ENCODE data around the gene LARGE2.

Gene LARGE2

DNA sequence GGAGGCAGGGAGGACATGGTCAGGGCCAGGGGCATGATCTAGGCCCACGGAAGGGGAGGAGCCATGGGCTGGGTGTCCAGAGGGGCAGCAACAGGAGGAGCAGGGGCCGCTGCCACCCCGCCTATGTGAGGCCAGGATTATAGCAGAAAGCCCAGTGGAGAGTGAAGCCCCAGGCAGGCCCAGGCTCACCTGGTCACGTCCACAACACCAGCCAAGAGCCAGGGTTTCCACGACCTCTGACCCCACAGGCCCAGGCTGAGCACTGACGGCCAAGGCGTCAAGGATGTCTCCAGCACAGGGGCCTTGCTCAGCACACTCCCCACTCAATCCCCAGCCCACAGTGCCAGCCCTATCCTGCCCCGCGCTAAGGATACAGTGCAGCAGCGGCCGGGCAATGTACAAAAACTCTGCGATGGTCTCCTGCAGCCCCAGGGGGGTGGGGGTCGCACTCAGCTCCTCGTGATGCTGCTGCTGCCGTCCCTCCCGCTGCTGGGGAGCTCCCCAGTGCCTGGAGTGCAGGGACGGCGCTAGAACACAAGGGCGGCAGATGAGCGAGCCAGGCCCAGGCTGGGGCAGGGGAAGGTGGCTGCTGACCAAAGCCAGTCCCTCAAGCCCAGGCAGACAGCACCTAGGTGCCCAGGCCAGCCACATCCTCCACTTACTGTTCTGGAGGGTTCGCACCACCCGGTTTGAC, 8.4 kb upstream of the LARGE2 start:
- DNase-seq (ENCODE audit: low read depth in 1 of 2, low spot score in 1 of 2) = no peak

GRCh38 chr11:45915446-45915845, 7.0 kb upstream of the LARGE2 start:
- no peak for DNase-seq (ENCODE audit: low read depth in 1 of 2, low spot score in 1 of 2)

DNA sequence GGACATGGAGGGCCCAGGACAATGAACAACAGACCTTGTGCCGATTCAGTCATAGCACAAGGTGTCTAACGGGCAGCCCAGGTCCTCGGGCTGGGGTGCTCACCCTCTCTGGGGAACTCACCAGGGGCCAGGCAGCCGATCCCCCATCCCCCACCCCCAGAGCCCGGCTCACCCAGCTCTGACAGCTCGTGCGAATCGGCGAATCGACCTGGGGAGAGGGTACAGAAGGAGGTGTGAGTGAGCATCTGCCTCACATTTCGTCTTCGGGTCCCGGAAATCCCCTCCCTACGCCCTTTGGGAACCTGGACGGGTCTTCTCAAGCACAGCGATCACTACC, 5.2 kb upstream of the LARGE2 start:
- no peak for DNase-seq (ENCODE audit: low read depth in 1 of 2, low spot score in 1 of 2)

DNA sequence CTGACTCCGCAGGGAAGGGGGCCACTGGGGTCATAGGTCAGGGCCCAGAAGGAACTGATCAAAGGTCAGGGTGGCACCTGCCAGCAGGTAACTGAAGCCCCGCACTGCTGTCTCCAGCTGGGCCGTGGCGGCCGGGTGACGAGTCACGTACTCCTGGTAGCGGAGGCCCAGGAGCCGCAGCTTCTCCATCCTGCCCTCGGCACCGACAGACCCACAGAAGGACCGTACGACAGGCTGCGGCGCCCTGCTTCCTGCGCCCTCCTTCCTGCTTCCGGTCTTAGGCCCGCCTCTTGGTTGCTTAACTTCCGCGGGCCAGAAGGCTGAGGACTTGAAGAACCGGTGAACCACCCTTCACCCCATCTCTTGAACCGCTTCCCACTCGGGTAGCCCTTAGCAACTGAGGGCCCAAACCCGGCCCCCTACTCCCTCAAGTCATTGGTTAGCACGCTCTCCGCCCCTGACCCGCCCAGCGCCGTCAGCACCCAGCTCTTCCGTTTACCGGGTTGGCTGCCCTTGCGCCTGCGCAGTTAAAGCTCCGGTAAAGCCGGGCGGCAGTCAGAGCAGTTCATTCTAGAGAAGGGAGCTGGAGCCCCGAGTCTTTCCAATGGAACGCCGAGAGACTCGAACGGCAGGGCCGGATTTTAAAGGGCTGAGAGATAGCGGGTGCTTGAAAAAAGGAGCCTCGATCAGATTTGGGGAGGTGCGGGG, 4.7 kb upstream of the LARGE2 start, which contains the start of gene PEX16:
PEX16 (minus strand) TSS at position 255 of the 708 bp plus-strand sequence; CDS start at position 189, 66 bp downstream.
- peak; percentile 82 to 90 for DNase-seq (ENCODE audit: low read depth in 1 of 2, low spot score in 1 of 2)

- peak; percentile 21 to 51 for DNase-seq (ENCODE audit: low read depth in 1 of 2, low spot score in 1 of 2)
Observed at GRCh38 chr11:45918331-45918941, 4.0 kb upstream of the LARGE2 start.

DNA sequence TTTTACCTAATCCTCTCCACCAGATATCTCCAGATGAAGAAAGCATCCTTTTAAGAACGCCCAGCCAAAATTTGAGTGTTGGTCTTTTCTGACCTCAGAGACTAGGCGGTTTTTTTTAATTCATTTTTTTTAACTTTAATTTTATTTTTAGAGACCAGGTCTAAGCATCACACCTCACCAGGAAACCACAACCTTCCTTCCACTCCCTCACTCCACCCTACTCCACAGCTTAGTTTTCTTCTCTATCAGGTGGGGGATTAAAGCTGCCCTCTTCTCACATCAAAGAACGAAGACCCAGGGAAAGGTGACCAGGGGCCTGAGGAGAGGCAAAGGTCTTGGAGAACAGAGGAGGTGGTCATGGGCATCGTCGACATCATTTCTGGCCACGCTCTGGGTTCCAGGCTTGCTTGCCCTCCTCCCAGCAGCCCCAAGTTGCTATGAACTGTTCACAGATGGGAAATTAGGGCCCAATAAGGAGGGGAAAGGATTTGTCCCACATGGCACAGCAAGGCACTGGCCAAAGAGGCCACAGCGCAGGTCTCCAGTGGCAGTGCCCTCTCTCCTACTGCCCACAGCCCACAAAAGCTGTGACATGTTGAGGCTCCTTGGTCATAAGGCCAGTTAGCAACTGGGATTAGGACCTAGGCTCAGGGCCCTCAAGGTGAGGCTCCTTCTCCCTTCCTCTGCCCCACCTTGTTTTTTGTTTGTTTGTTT, 3.3 kb upstream of the LARGE2 start:
- no peak for DNase-seq (ENCODE audit: low read depth in 1 of 2, low spot score in 1 of 2)

GRCh38 chr11:45919806-45920530, 2.5 kb upstream of the LARGE2 start:
- DNase-seq (ENCODE audit: low read depth in 1 of 2, low spot score in 1 of 2) = no peak

- DNase-seq (ENCODE audit: low read depth in 1 of 2, low spot score in 1 of 2) = no peak
Observed at GRCh38 chr11:45920531-45921477, 1.7 kb upstream of the LARGE2 start.

DNA sequence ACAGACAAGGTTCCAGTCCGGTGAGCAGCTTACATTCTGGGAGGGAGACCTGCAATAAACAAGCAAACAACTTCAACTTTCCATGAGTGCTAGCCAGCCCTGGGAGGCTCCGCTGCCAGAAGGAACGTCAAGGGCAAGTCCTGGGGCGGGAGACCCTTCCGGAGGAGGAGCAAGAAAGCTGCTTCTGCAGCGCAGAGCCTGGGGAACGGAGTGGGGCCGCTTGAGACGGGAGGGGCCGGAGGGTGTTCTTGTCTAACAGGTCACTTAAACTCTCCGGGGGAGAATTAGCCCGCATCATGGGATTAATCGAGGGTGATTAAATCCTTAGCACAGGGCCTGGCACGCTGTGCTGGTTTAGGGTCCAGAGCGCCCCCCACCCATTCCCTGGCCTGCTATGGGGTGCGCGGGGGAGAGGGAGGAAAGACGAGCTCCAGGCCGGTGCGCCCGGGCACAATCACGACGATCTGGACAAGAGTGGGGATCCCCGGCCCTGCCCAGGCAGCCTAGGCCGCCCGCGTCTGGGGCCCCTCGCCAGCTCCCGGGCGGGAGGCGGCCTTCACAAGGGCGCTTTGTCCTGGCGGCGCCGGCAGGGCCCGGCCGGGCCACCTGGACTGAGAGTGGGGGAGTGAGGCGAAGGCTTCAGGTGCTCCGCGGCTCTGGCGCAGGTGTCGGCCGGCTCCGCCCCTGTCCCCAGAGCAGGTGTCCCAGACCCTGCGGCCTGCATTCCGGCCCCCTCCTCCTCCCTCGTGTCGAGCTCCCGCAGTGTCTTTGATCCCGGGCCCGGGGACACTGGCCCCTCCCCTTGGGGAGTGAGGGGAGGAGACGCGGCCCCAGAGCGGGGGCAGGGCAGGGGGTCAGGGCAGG, 663 bp upstream of the LARGE2 start:
- no peak for DNase-seq (ENCODE audit: low read depth in 1 of 2, low spot score in 1 of 2)

GRCh38 chr11:45924036-45924915, 1.8 kb downstream of the LARGE2 start:
- no peak for DNase-seq (ENCODE audit: low read depth in 1 of 2, low spot score in 1 of 2)

GRCh38 chr11:45924927-45925326, 2.5 kb downstream of the LARGE2 start:
- no peak for DNase-seq (ENCODE audit: low read depth in 1 of 2, low spot score in 1 of 2)

GRCh38 chr11:45925550-45925949, 3.1 kb downstream of the LARGE2 start:
- DNase-seq (ENCODE audit: low read depth in 1 of 2, low spot score in 1 of 2) = no peak

DNA sequence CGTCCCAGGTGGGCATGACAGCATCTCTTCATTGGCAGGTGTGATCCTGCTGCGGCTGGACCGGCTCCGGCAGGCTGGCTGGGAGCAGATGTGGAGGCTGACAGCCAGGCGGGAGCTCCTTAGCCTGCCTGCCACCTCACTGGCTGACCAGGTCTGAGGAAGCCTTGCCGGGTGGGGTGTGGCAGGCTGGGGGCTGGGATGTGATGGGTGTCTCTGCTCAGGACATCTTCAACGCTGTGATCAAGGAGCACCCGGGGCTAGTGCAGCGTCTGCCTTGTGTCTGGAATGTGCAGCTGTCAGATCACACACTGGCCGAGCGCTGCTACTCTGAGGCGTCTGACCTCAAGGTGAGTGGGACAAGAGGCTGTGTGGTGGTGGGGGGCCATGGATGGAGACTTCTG, 3.5 kb downstream of the LARGE2 start:
- no peak for DNase-seq (ENCODE audit: low read depth in 1 of 2, low spot score in 1 of 2)

GRCh38 chr11:45926536-45927331, 4.3 kb downstream of the LARGE2 start:
- no peak for DNase-seq (ENCODE audit: low read depth in 1 of 2, low spot score in 1 of 2)

GRCh38 chr11:45927332-45927683, 4.9 kb downstream of the LARGE2 start:
- no peak for DNase-seq (ENCODE audit: low read depth in 1 of 2, low spot score in 1 of 2)

- DNase-seq (ENCODE audit: low read depth in 1 of 2, low spot score in 1 of 2) = no peak
Observed at GRCh38 chr11:45927684-45928413, 5.4 kb downstream of the LARGE2 start.

Measured in activated T-helper 1 cell treated with anti-CD3 and anti-CD28 coated beads, Interleukin-2, amount 50 U/mL, for 16 hours (primary cell).